Activated CD8-positive, alpha-beta T cell treated with anti-CD3 and anti-CD28 coated beads for 36 hours (primary cell): ENCODE measurements around the gene RAD50. TPM values are rescaled to one million over a fixed set of nuclear protein-coding genes. Genes with fewer than 3 reads are reported as not detected.

Experiments
- ATAC-seq: fragments of 200-7000 bp; cut with Tn5 transposase; one replicate; pipeline ENCODE4 v1.10.0; 2021; ENCODE audit warnings: mild to moderate bottlenecking, moderate library complexity
- CTCF ChIA-PET: fragments of 350-600 bp; sonication (Branson Sonifier 250); formaldehyde crosslinking; loops from one replicate; lab custom pipeline; 2021; ENCODE audit warnings: antibody characterized with exemption; lab: Charles Lee
- POLR2A ChIA-PET: fragments of 350-600 bp; sonication (Branson Sonifier 250); formaldehyde crosslinking; loops from one replicate; lab custom pipeline; 2021; ENCODE audit warnings: antibody characterized with exemption; lab: Charles Lee
- DNase-seq: peaks from one replicate; pipeline ENCODE4 v3.0.0-alpha.2; 2020
- H3K27ac Mint-ChIP-seq: one replicate; pipeline ENCODE4 v1.8.0; 2021; ENCODE audit warnings: mild to moderate bottlenecking, mixed read lengths
- H3K27me3 Mint-ChIP-seq: one replicate; pipeline ENCODE4 v1.8.0; 2021; ENCODE audit warnings: mixed read lengths
- H3K36me3 Mint-ChIP-seq: one replicate; pipeline ENCODE4 v1.8.0; 2021; ENCODE audit warnings: low read depth, mixed read lengths
- H3K4me1 Mint-ChIP-seq: one replicate; pipeline ENCODE4 v1.8.0; 2021; ENCODE audit warnings: low read depth, mixed read lengths
- H3K4me3 Mint-ChIP-seq: one replicate; pipeline ENCODE4 v1.8.0; 2021; ENCODE audit warnings: mild to moderate bottlenecking, moderate library complexity, mixed read lengths
- H3K9me3 Mint-ChIP-seq: one replicate; pipeline ENCODE4 v1.8.0; 2021; ENCODE audit warnings: mixed read lengths
- CTCF ChIP-seq: fragments of 200-600 bp; IDR thresholded peaks from one replicate; pipeline ENCODE4 v1.8.0; 2022; ENCODE audit warnings: antibody characterized with exemption, mild to moderate bottlenecking
- intact Hi-C: fragments of 100-400 bp; cut with micrococcal nuclease; formaldehyde crosslinking; loops from one replicate; pipeline ENCODE4 v1.10.0; 2022
- total RNA-seq, 2 experiments: library from RNA; stranded (reverse); gene quantifications; one replicate each; pipeline ENCODE4 v1.2.3, GENCODE V29; 2021

Gene RAD50
- total RNA-seq, 2 experiments from 2014 or later, result 46.4 to 48.9 TPM

GRCh38 chr5:132661231-132662003 is 104.6 kb downstream of the RAD50 start:
- Mint-ChIP-seq H3K4me1 (peaks cover 66% of the 10 kb centered on the region), H3K9me3 (no peaks in the 10 kb centered on the region), H3K27me3 (peaks cover 17% of the 10 kb centered on the region), H3K36me3 (no peaks in the 10 kb centered on the region), H3K27ac (peak overlapping the region; percentile 29), H3K4me3 (no peak overlapping the region)
- ATAC-seq (no peak), DNase-seq (peak; percentile 77)
- ChIA-PET POLR2A (interaction anchor here (0.9 to 9.9 kb wide), 3 partner anchors 14 to 89 kb away, joined by 3 to 102 read pairs (median 4); no protein-coding TSS in a partner anchor), CTCF (interaction anchor here (0.9 to 2.6 kb wide), 5 partner anchors 16 to 159 kb away, joined by 3 to 10 read pairs (median 3); no protein-coding TSS in a partner anchor)
- TF ChIP-seq CTCF, result no peak
- intact Hi-C loops, result no loop called here

- peaks cover 11% of the 10 kb centered on the region for H3K27me3 Mint-ChIP-seq
- DNase-seq, result no peak
- ChIA-PET POLR2A (interaction anchor here (0.9 to 9.9 kb wide), 2 partner anchors 13 to 19 kb away, joined by 4 to 102 read pairs; no protein-coding TSS in a partner anchor), CTCF (interaction anchor here (0.9 to 2.6 kb wide), 3 partner anchors 21 to 158 kb away, joined by 3 to 10 read pairs (median 10); no protein-coding TSS in a partner anchor)
- H3K27ac Mint-ChIP-seq, result peak overlapping the region; percentile 29
- no peak for TF ChIP-seq CTCF
- intact Hi-C loops, result no loop called here
- no peaks in the 10 kb centered on the region for H3K36me3 Mint-ChIP-seq
- no peaks in the 10 kb centered on the region for H3K9me3 Mint-ChIP-seq
- ATAC-seq, result no peak
- no peak overlapping the region for H3K4me3 Mint-ChIP-seq
- peaks cover 61% of the 10 kb centered on the region for H3K4me1 Mint-ChIP-seq
These were observed 105.2 kb downstream of the RAD50 start for GRCh38 chr5:132662004-132662401.

GRCh38 chr5:132662925-132663770 is 106.4 kb downstream of the RAD50 start:
- peak; percentile 75 for DNase-seq
- peak overlapping the region; percentile 83 for H3K27ac Mint-ChIP-seq
- intact Hi-C loops, result no loop called here
- peaks cover 3% of the 10 kb centered on the region for H3K27me3 Mint-ChIP-seq
- no peak for TF ChIP-seq CTCF
- ChIA-PET CTCF (interaction anchor here (0.7 to 1.2 kb wide), 3 partner anchors 22 to 277 kb away, joined by 3 to 4 read pairs (median 4); no protein-coding TSS in a partner anchor), POLR2A (interaction anchor here (9.9 kb wide), 1 partner anchor 20 kb away, joined by 102 read pairs; no protein-coding TSS in a partner anchor)
- no peaks in the 10 kb centered on the region for H3K36me3 Mint-ChIP-seq
- H3K4me3 Mint-ChIP-seq, result peak overlapping the region; percentile 11
- ATAC-seq, result peak; percentile 76
- H3K4me1 Mint-ChIP-seq, result peaks cover 52% of the 10 kb centered on the region
- H3K9me3 Mint-ChIP-seq, result no peaks in the 10 kb centered on the region

- Mint-ChIP-seq H3K4me1 (peaks cover 50% of the 10 kb centered on the region), H3K36me3 (no peaks in the 10 kb centered on the region), H3K4me3 (peak overlapping the region; percentile 31), H3K27ac (peak overlapping the region; percentile 83), H3K9me3 (no peaks in the 10 kb centered on the region), H3K27me3 (no peaks in the 10 kb centered on the region)
- ATAC-seq, result peak; percentile 22
- ChIA-PET CTCF (interaction anchor here (0.7 kb wide), 1 partner anchor 27 kb away, joined by 3 read pairs; no protein-coding TSS in a partner anchor), POLR2A (interaction anchor here (1.1 to 9.9 kb wide), 2 partner anchors 10 to 21 kb away, joined by 4 to 102 read pairs; partner anchors contain the start of gene IL4)
- no peak for TF ChIP-seq CTCF
- peak; percentile 43 for DNase-seq
- intact Hi-C loops, result no loop called here
These were observed 107.3 kb downstream of the RAD50 start for GRCh38 chr5:132663771-132664695.
